HG02943 (cell line): ENCODE data around the gene RC3H2.
"Not testable (repeated sequence)": the region's sequence is repeated elsewhere in the genome, so short reads cannot be mapped to it uniquely, and the experiment has no call there.

Source experiments
- ATAC-seq: cut with Tn5 transposase; IDR thresholded peaks from one replicate; pipeline ENCODE4 v1.9.1; 2021; ENCODE audit warnings: mild to moderate bottlenecking, low read depth, moderate library complexity; ENCODE audit not compliant: unreplicated experiment

The RC3H2 gene

DNA sequence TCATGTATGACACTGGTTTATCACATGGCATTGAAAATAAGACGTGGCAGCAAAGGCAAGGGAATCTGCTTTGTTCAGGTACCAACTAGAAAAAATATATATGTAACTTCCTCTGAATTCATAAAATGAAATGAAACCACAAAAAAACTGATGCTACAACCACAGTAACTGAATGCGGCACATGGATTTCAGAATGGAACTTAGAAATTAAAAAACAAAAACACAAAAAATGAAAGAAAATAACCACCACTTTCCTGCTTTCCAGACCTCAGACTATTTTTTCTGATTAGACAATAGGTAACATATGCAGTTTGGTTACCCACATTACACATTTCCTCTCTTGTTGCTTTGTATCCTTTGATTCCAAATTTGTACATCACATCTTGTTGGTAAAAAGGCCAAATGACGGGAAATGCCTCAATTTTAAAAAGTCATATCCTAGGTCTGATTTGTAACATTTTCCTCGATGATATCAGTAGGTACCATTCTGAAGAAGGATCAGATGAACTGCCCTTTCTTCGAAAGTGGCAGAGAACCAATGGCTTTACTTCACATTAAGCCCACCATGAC, 58.7 kb downstream of the RC3H2 start:
- ATAC-seq = no peak

DNA sequence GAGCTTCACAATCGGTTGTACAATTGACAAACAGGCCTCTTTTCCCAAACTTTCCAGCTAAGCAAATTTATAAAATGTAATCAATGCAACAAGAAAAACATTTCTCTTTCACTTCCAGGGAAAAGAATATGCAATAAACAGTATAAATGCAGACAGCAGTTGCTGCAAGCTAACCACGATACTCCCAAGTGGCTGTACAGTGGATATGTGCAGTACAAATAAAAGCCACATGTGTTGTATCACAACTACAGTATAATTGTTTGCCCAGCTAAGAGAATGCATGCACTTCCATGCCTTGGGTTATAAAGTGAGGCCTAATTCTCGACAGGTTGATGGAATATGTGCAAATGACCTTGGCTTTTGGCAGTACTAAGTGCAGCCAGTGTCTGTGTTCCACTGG, 60.0 kb downstream of the RC3H2 start:
- ATAC-seq = no peak

- no peak for ATAC-seq
These were observed 61.0 kb downstream of the RC3H2 start for GRCh38 chr9:122844137-122844536.

DNA sequence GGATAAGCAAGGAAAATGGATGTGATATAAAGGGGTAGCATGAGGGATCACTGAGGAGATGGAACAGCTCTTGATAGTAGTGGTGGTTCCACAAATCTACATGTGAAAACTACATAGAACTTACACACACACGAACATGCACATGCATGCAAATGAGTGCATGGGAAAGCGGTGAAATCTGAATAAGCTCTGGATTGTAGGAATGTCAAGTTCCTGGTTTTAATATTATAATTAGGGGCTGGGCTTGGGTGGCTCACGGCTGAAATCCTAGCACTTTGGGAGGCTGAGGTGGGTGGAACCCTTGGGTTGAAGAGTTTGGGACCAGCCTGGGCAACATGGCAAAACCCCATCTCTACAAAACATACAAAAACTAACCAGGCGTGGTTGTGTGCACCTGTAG, 63.7 kb downstream of the RC3H2 start:
- ATAC-seq = no peak

GRCh38 chr9:122838441-122838840, 66.7 kb downstream of the RC3H2 start:
- not testable (repeated sequence) for ATAC-seq

DNA sequence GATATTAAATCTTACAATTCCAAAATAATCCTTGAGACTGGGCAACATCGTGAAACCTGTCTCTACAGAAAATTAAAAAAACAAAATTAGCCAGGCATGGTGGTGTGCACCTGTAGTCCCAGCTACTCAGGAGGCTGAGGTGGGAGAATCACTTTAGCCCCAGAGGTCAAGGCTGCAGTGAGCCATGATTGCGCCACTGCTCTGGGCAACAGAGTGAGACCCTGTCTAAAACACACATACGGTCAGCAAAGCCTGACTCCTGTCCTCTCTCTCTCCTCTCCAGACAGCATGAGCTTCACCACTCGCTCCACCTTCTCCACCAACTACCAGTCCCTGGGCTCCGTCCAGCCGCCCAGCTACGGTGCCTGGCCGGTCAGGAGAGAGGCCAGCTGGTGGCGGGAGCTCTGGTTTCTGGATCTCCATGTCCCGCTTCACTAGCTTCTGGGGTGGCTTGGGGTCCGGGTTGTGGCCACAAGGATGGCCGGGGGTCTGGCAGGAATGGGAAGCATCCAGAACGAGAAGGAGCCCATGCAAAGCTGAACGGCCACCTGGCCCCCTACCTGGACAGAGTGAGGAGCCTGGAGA, 67.8 kb downstream of the RC3H2 start:
- no peak for ATAC-seq

DNA sequence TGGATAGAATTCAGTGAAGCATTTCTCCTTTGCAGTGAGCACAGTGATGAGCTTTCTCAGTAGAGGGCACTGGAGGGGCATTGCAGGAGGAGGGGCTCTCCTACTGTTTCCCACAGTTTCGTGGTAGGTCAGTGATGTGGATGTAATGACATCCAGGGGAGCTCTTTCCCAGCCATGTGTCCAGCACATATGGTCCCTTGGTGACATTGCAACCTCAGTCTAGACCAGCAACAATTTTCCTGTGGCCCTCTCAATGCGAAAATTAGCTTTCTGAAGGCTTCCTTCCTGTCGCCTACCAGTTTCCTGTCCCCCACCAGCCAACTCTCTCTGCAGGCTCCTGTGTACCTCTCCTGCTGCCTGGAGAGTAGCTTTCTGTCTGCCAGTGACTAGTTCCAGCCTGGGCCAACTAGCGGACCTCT, 69.8 kb downstream of the RC3H2 start:
- no peak for ATAC-seq

GRCh38 chr9:122832194-122832593, 73.0 kb downstream of the RC3H2 start:
- ATAC-seq = no peak

DNA sequence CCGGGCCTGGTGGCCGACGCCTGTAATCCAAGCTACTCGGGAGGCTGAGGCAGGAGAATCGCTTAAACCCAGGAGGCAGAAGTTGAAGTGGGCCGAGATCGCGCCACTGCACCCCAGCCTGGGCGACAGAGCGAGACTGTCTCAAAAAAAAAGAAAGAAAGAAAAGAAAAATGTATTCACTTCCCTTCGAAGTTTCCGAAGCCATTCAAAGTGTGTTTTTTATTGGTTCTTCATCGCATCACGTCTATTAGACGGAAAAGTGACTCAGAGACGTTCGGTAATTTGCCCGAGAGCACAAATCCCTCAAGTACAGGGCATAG, 76.2 kb downstream of the RC3H2 start:
- not testable (repeated sequence) for ATAC-seq

GRCh38 chr9:122827761-122828093, 77.4 kb downstream of the RC3H2 start:
- ATAC-seq = peak; percentile 8

DNA sequence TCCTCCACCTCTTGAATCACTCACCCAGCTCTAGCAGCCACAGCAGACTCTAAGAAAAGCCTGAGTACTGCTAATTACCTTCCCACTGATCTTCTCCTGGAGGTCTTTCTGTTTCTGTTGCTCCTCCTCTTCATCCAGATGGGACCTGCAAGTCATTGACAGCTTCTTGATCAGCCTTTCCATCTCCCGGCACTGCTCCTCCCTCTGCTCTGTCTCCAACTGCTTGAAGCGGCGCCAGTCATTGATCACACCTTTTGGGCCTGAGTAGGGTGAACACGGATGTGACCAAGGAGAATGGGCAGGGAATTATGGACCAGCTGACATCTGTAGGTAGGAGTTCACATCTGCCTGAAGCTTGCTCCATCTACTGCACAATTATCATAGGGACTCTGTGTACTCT, 82.2 kb downstream of the RC3H2 start:
- no peak for ATAC-seq

- no peak for ATAC-seq
These were observed 83.1 kb downstream of the RC3H2 start for GRCh38 chr9:122822056-122822455.

DNA sequence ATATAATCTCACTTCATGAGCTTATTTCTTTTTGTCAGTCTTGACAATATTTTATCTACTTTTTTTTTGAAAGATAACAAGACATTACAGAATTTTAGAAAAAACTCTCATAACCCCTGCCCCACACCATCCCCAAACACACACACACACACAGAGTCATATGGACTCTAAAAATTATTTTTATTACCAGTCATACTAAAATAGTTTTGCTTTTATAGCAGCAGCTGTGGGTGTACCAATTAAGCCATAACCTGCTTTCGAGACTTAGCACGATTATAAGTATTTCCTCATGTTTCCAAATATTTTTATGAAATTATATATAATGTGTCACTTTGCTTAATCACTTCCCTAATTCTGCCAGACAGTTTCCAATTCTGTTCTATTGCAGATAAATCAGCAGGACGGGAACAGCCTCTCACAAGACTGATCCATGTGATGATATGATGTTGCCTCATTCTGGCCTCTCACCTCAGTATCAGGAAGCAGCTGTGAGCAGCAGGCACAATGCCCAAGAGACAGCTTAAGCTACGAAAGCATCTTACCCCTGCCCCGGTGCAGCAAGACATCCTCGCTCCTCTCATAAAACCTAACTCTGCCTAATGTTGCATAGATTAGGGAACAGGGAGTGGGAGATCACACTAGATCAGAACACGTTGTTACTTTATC, 83.7 kb downstream of the RC3H2 start:
- ATAC-seq = no peak

DNA sequence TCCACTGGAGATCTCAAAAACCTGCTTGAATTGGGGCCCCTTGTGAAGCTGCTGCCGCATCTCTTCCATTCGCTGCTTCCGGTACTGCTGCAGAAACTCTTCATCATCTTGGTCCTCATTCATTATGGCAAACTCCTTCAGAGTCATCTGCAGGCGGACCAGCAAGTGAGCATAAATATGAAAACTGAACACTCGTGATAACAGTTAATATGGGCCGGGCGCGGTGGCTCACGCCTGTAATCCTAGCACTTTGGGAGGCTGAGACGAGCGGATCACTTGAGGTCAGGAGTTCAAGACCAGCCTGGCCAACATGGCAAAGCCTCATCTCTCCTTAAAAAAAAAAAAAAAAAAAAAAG, 84.7 kb downstream of the RC3H2 start:
- ATAC-seq = no peak

GRCh38 chr9:122819791-122820489, 85.2 kb downstream of the RC3H2 start:
- no peak for ATAC-seq

DNA sequence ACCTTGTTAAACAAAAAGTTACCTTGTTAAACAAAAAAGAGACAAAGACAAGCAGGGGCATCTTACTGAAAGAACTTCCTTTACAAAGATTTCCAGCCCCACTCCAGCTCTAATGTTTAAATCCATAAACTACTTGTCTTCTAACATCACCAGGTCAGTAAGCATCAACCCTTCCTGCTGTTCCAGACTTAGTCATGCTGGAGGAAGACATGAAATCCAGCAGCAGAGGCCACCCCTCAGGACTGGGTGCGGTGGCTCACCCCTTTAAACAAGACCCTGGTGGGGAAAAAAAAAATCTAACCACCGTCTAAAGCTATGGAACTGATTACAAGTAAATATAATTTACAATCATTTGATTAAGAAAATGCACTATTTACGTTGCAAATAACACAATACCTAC, 85.8 kb downstream of the RC3H2 start:
- no peak for ATAC-seq

GRCh38 chr9:122816163-122816867, 88.8 kb downstream of the RC3H2 start:
- no peak for ATAC-seq

- ATAC-seq = no peak
These were observed 89.6 kb downstream of the RC3H2 start for GRCh38 chr9:122815544-122815943.

- no peak for ATAC-seq
These were observed 90.6 kb downstream of the RC3H2 start for GRCh38 chr9:122814545-122814944.

GRCh38 chr9:122812736-122813135, 92.4 kb downstream of the RC3H2 start:
- ATAC-seq = no peak

- ATAC-seq = no peak
These were observed 94.7 kb downstream of the RC3H2 start for GRCh38 chr9:122810306-122810946.
